GM18867 (cell line): ENCODE measurements around the gene KIRREL1.

ENCODE experiments used
- ATAC-seq: cut with Tn5 transposase; IDR thresholded peaks from one replicate; pipeline ENCODE4 v1.9.1; 2021; ENCODE audit warnings: mild to moderate bottlenecking, moderate library complexity; ENCODE audit not compliant: unreplicated experiment

The KIRREL1 gene

GRCh38 chr1:158005224-158005623, 11.8 kb downstream of the KIRREL1 start:
- no peak for ATAC-seq

- no peak for ATAC-seq
Measured at GRCh38 chr1:158007180-158007579, 13.7 kb downstream of the KIRREL1 start.

- ATAC-seq = no peak
Measured at GRCh38 chr1:158007667-158008386, 14.4 kb downstream of the KIRREL1 start.

GRCh38 chr1:158008630-158009029, 15.2 kb downstream of the KIRREL1 start:
- ATAC-seq = no peak

- ATAC-seq = no peak
Measured at GRCh38 chr1:158011714-158012113, 18.3 kb downstream of the KIRREL1 start.

- ATAC-seq = no peak
Measured at GRCh38 chr1:158013840-158014730, 20.6 kb downstream of the KIRREL1 start.

- ATAC-seq = no peak
Measured at GRCh38 chr1:158014731-158015320, 21.4 kb downstream of the KIRREL1 start.

GRCh38 chr1:158016651-158017335, 23.3 kb downstream of the KIRREL1 start:
- ATAC-seq = no peak

GRCh38 chr1:158017800-158018595, 24.6 kb downstream of the KIRREL1 start:
- no peak for ATAC-seq

- ATAC-seq = no peak
Measured at GRCh38 chr1:158019171-158019868, 25.9 kb downstream of the KIRREL1 start.

GRCh38 chr1:158020259-158020885, 26.9 kb downstream of the KIRREL1 start:
- ATAC-seq = no peak

GRCh38 chr1:158020886-158021620, 27.6 kb downstream of the KIRREL1 start:
- ATAC-seq = no peak

- no peak for ATAC-seq
Measured at GRCh38 chr1:158021721-158022120, 28.3 kb downstream of the KIRREL1 start.

- ATAC-seq = no peak
Measured at GRCh38 chr1:158022554-158023312, 29.3 kb downstream of the KIRREL1 start.

GRCh38 chr1:158024737-158025136, 31.3 kb downstream of the KIRREL1 start:
- no peak for ATAC-seq

GRCh38 chr1:158025576-158026230, 32.3 kb downstream of the KIRREL1 start:
- no peak for ATAC-seq

- ATAC-seq = no peak
Measured at GRCh38 chr1:158026651-158027050, 33.2 kb downstream of the KIRREL1 start.
